HG02759 (cell line): ENCODE data around the gene CDKL4.
"Not testable (repeated sequence)": the region's sequence is repeated elsewhere in the genome, so short reads cannot be mapped to it uniquely, and the experiment has no call there.

Experiments used
- ATAC-seq: cut with Tn5 transposase; IDR thresholded peaks from one replicate; pipeline ENCODE4 v1.9.1; 2021; ENCODE audit warnings: mild to moderate bottlenecking, moderate library complexity; ENCODE audit not compliant: unreplicated experiment

Gene CDKL4

GRCh38 chr2:39144416-39144815 lies 99.4 kb downstream of the CDKL4 start:
- ATAC-seq: no peak

GRCh38 chr2:39142904-39143605 lies 100.7 kb downstream of the CDKL4 start:
- no peak for ATAC-seq

- no peak for ATAC-seq
Measured at GRCh38 chr2:39141334-39142271, 102.2 kb downstream of the CDKL4 start.

GRCh38 chr2:39140948-39141333 lies 102.8 kb downstream of the CDKL4 start:
- ATAC-seq: not testable (repeated sequence)

- ATAC-seq: no peak
Measured at GRCh38 chr2:39140322-39140847, 103.4 kb downstream of the CDKL4 start.

GRCh38 chr2:39139511-39140237 lies 104.1 kb downstream of the CDKL4 start:
- ATAC-seq: no peak

- no peak for ATAC-seq
Measured at GRCh38 chr2:39138837-39139211, 104.9 kb downstream of the CDKL4 start.

GRCh38 chr2:39138187-39138836 lies 105.5 kb downstream of the CDKL4 start:
- ATAC-seq: not testable (repeated sequence)

GRCh38 chr2:39136799-39137198 lies 107.0 kb downstream of the CDKL4 start:
- ATAC-seq: no peak

GRCh38 chr2:39135690-39136259 lies 108.0 kb downstream of the CDKL4 start:
- ATAC-seq: no peak

- ATAC-seq: no peak
Measured at GRCh38 chr2:39133215-39133851, 110.4 kb downstream of the CDKL4 start.

GRCh38 chr2:39128919-39129391 lies 114.8 kb downstream of the CDKL4 start:
- ATAC-seq: peak; percentile 46

GRCh38 chr2:39127973-39128372 lies 115.8 kb downstream of the CDKL4 start:
- ATAC-seq: peak; percentile 45
